MM.1S (cell line): ENCODE measurements around the gene TOX2.

ENCODE experiments used
- DNase-seq: peaks from one replicate; pipeline ENCODE4 v3.0.0-alpha.2; 2015
- H2AFZ ChIP-seq: fragments of 300-600 bp; sonication (generic); 2 replicates; pipeline ENCODE4 v1.6.0; 2016; ENCODE audit warnings: antibody characterized with exemption, low read length
- H3F3A ChIP-seq: fragments of 300-600 bp; sonication (generic); 2 replicates; pipeline ENCODE4 v1.6.1; 2016; ENCODE audit warnings: mild to moderate bottlenecking, antibody characterized with exemption, low read length, moderate library complexity, mixed read lengths; ENCODE audit not compliant: insufficient read depth
- H3K27ac ChIP-seq: fragments of 300-600 bp; sonication (generic); 2 replicates; pipeline ENCODE4 v1.5.1; 2016; ENCODE audit warnings: mild to moderate bottlenecking, low read length
- H3K27me3 ChIP-seq: fragments of 300-600 bp; sonication (generic); replicated peaks from 2 replicates; pipeline ENCODE4 v1.6.0; 2016; ENCODE audit warnings: low read length; ENCODE audit not compliant: insufficient read depth
- H3K36me3 ChIP-seq: fragments of 300-600 bp; sonication (generic); replicated peaks from 2 replicates; pipeline ENCODE4 v1.6.1; 2016; ENCODE audit warnings: mild to moderate bottlenecking, low read length, mixed read lengths; ENCODE audit not compliant: insufficient read depth
- H3K4me1 ChIP-seq: fragments of 300-600 bp; sonication (generic); 2 replicates; pipeline ENCODE4 v1.6.1; 2016; ENCODE audit warnings: low read length, mixed read lengths
- H3K4me2 ChIP-seq: fragments of 300-600 bp; sonication (generic); 2 replicates; pipeline ENCODE4 v1.6.0; 2016; ENCODE audit warnings: low read depth, low read length
- H3K4me3 ChIP-seq: fragments of 300-600 bp; sonication (generic); 2 replicates; pipeline ENCODE4 v1.5.1; 2016; ENCODE audit warnings: low read length, mixed read lengths
- H3K79me2 ChIP-seq: fragments of 300-600 bp; sonication (generic); 2 replicates; pipeline ENCODE4 v1.6.1; 2016; ENCODE audit warnings: mixed run types, low read length, mixed read lengths
- H3K9ac ChIP-seq: fragments of 300-600 bp; sonication (generic); 2 replicates; pipeline ENCODE4 v1.6.1; 2016; ENCODE audit warnings: low read length, mixed read lengths
- H3K9me2 ChIP-seq: fragments of 300-600 bp; sonication (generic); replicated peaks from 2 replicates; pipeline ENCODE4 v1.6.1; 2016; ENCODE audit warnings: mild to moderate bottlenecking, low read length, mixed read lengths; ENCODE audit not compliant: insufficient read depth
- H3K9me3 ChIP-seq: fragments of 300-600 bp; sonication (generic); replicated peaks from 2 replicates; pipeline ENCODE4 v1.6.1; 2016; ENCODE audit warnings: mild to moderate bottlenecking, low read length, mixed read lengths; ENCODE audit not compliant: insufficient read depth
- H4K20me1 ChIP-seq: fragments of 300-600 bp; sonication (generic); 2 replicates; pipeline ENCODE4 v1.6.1; 2016; ENCODE audit warnings: mild to moderate bottlenecking, low read length, moderate library complexity, mixed read lengths; ENCODE audit not compliant: insufficient read depth
- EZH2 ChIP-seq: fragments of 300-600 bp; sonication (generic); optimal IDR thresholded peaks from 2 replicates; pipeline ENCODE3; 2017; ENCODE audit warnings: low read depth, mild to moderate bottlenecking, antibody characterized with exemption, low read length, mixed read lengths
- EZH2phosphoT487 ChIP-seq: fragments of 300-600 bp; sonication (generic); IDR thresholded peaks from 2 replicates; pipeline ENCODE4 v1.6.1; 2018; ENCODE audit warnings: antibody characterized with exemption, low read length
- TF ChIP-seq, protein P1 (sequence below): fragments of 300-600 bp; sonication (generic); IDR thresholded peaks from 2 replicates; pipeline ENCODE4 v1.5.1; 2016; ENCODE audit warnings: antibody characterized with exemption, low read length, mixed read lengths

The TOX2 gene

DNA sequence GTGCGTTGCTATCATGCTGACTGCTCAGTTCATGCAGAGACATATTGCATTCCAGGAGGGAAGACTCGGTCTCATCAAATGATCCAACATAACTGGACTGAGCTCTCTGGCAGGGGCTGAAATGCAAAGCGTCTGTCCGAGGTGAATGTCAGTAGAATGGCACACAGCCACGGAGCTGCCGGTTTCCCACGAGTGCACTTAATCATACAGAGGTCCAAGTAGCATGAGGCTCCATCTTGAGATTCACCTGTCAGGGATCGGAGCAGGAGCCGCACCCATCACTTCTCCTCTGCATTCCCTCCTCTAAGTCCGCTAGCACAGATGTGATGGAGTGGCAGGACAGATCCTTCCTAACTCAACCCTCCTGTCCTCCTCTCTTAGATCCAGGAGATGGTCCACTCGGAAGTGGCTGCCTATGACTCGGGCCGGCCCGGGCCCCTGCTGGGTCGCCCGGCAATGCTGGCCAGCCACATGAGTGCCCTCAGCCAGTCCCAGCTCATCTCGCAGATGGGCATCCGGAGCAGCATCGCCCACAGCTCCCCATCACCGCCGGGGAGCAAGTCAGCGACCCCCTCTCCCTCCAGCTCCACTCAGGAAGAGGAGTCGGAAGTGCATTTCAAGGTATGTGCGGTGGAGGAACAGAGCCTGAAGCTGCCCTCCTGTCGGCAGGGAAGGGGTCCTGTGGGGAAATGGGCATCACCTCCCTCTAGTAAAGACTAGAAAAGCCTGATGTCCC, 136.4 kb downstream of the TOX2 start:
- Histone ChIP-seq H3K9ac (no peak overlapping the region), H2AFZ (no peak overlapping the region), H3K27me3 (no peaks in the 10 kb centered on the region), H3K4me1 (0 out of 2 replicates have a peak, but pooled peaks cover 8% of the 10 kb centered on the region), H3F3A (no peaks in the 10 kb centered on the region), H3K4me3 (no peak overlapping the region), H3K79me2 (0 out of 2 replicates have a peak, but pooled peaks cover 2% of the 10 kb centered on the region), H4K20me1 (no peaks in the 10 kb centered on the region), H3K4me2 (no peak overlapping the region), H3K9me2 (no peaks in the 10 kb centered on the region), H3K9me3 (no peaks in the 10 kb centered on the region), H3K36me3 (0 out of 2 replicates have a peak, but pooled peaks cover 3% of the 10 kb centered on the region), H3K27ac (no peak overlapping the region)
- no peak for DNase-seq
- TF ChIP-seq EZH2 (no peak), EZH2phosphoT487 (no peak)
- TF ChIP-seq, protein P1, sequence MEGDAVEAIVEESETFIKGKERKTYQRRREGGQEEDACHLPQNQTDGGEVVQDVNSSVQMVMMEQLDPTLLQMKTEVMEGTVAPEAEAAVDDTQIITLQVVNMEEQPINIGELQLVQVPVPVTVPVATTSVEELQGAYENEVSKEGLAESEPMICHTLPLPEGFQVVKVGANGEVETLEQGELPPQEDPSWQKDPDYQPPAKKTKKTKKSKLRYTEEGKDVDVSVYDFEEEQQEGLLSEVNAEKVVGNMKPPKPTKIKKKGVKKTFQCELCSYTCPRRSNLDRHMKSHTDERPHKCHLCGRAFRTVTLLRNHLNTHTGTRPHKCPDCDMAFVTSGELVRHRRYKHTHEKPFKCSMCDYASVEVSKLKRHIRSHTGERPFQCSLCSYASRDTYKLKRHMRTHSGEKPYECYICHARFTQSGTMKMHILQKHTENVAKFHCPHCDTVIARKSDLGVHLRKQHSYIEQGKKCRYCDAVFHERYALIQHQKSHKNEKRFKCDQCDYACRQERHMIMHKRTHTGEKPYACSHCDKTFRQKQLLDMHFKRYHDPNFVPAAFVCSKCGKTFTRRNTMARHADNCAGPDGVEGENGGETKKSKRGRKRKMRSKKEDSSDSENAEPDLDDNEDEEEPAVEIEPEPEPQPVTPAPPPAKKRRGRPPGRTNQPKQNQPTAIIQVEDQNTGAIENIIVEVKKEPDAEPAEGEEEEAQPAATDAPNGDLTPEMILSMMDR = no peak

DNA sequence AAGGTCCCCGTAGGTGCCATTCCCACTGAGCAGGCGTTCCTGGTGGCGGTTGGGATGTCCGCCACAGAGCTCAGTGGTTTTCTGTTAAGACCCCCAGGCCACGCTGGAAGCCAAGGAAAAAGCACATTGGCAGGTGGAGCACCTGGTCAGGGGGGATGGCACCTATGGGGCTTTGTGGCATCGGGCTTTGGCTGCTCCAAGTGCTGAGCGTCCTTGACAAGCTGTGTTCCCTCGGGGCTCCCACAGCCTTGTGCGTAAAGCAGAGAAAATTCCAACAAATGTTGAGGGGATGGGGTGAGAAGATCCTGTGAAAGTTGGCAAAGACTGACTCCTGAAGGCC, 137.0 kb downstream of the TOX2 start:
- Histone ChIP-seq H3K27ac (no peak overlapping the region), H3K4me1 (0 out of 2 replicates have a peak, but pooled peaks cover 9% of the 10 kb centered on the region), H3K4me3 (no peak overlapping the region), H3K27me3 (no peaks in the 10 kb centered on the region), H4K20me1 (no peaks in the 10 kb centered on the region), H3K9me3 (no peaks in the 10 kb centered on the region), H3K79me2 (0 out of 2 replicates have a peak, but pooled peaks cover 2% of the 10 kb centered on the region), H3K4me2 (no peak overlapping the region), H3K36me3 (0 out of 2 replicates have a peak, but pooled peaks cover 3% of the 10 kb centered on the region), H3K9ac (no peak overlapping the region), H2AFZ (no peak overlapping the region), H3F3A (no peaks in the 10 kb centered on the region), H3K9me2 (no peaks in the 10 kb centered on the region)
- TF ChIP-seq EZH2 (no peak), EZH2phosphoT487 (no peak)
- TF ChIP-seq, protein P1 = no peak
- DNase-seq = no peak

DNA sequence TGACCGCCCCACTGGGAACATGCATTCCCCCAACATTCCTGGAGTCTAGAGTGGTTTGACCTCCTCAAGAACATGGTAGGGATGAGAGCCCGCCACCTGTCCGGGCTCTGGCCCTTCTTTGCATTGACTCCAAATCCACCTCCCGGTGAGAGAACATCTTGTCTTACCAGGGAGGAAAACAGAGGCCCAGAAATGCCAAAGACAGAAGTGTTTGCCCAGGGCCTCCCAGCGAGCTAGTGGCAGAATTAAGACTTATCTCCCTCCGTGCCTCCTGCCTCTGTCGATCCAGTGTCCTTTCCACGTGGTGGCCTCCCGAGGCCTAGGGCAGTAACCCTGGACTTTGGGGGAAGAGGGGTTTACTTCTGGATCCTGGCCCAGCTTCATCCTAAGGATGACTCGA, 137.5 kb downstream of the TOX2 start:
- TF ChIP-seq EZH2phosphoT487 (no peak), EZH2 (no peak)
- TF ChIP-seq, protein P1 = no peak
- DNase-seq = no peak

More for the DNA sequence above, 137.5 kb downstream of the TOX2 start:
- H3K4me3 ChIP-seq = no peak overlapping the region
- no peaks in the 10 kb centered on the region for H3K9me3 ChIP-seq
- H2AFZ ChIP-seq = no peak overlapping the region
- no peaks in the 10 kb centered on the region for H4K20me1 ChIP-seq
- H3K9me2 ChIP-seq = no peaks in the 10 kb centered on the region
- H3K4me2 ChIP-seq = no peak overlapping the region
- H3K79me2 ChIP-seq = 0 out of 2 replicates have a peak, but pooled peaks cover under 1% of the 10 kb centered on the region
- no peak overlapping the region for H3K27ac ChIP-seq
- H3K4me1 ChIP-seq = 0 out of 2 replicates have a peak, but pooled peaks cover 9% of the 10 kb centered on the region
- no peak overlapping the region for H3K9ac ChIP-seq
- H3F3A ChIP-seq = no peaks in the 10 kb centered on the region
- 0 out of 2 replicates have a peak, but pooled peaks cover 3% of the 10 kb centered on the region for H3K36me3 ChIP-seq
- H3K27me3 ChIP-seq = no peaks in the 10 kb centered on the region
